Thoracic aorta (tissue), 2 donors: Measurements from ENCODE around the gene BMP2K. TPM values are rescaled to one million over a fixed set of nuclear protein-coding genes. Genes with fewer than 3 reads are reported as not detected.

ENCODE experiments used
- ATAC-seq: fragments of 150-250 bp; one replicate; pipeline ENCODE4 v1.8.0; 2017; ENCODE audit warnings: low read depth; ENCODE audit not compliant: insufficient number of reproducible peaks, low FRiP score
- DNase-seq: peaks from one replicate; pipeline ENCODE4 v3.0.0-alpha.2; 2020; ENCODE audit warnings: low spot score
- H3K27ac ChIP-seq, 2 donors: fragments of 200-600 bp; sonication (generic); 1 replicate in 1 of 2; 2 replicates in 1 of 2; pipeline ENCODE4 v1.5.1; 2016; ENCODE audit warnings: mild to moderate bottlenecking in 2 of 2, moderate library complexity in 2 of 2
- H3K27me3 ChIP-seq: fragments of 200-600 bp; sonication (generic); replicated peaks from 2 replicates; pipeline ENCODE4 v1.6.0; 2016; ENCODE audit warnings: mild to moderate bottlenecking; ENCODE audit not compliant: insufficient read depth
- H3K36me3 ChIP-seq: fragments of 200-600 bp; sonication (generic); one replicate; pipeline ENCODE4 v1.5.1; 2016
- H3K4me1 ChIP-seq, 2 donors: fragments of 200-600 bp; sonication (generic); 1 replicate in 1 of 2; 2 replicates in 1 of 2; pipeline versions ENCODE4 v1.5.1 to v1.6.0; 2016; ENCODE audit warnings: low read depth in 2 of 2, mild to moderate bottlenecking in 1 of 2; ENCODE audit not compliant: control insufficient read depth in 1 of 2
- H3K4me3 ChIP-seq: fragments of 200-600 bp; sonication (generic); 2 replicates; pipeline ENCODE4 v1.5.1; 2016; ENCODE audit warnings: mild to moderate bottlenecking
- H3K9me3 ChIP-seq: fragments of 200-600 bp; sonication (generic); 2 replicates; pipeline ENCODE4 v1.5.1; 2016
- CTCF ChIP-seq: fragments of 200-600 bp; sonication (generic); IDR thresholded peaks from one replicate; pipeline ENCODE4 v1.5.1; 2019; ENCODE audit warnings: antibody characterized with exemption
- total RNA-seq, 2 donors: library from RNA; depleted of rRNA; stranded (reverse); fragments of >200 nt; gene quantifications; one replicate each; pipeline versions ENCODE4 v1.1.0 to v1.2.3, GENCODE V29; 2016

Gene BMP2K
- total RNA-seq, 2 donors from 2014 or later: 41.8 to 74.4 TPM

- TF ChIP-seq CTCF: no peak
- no peaks in the 10 kb centered on the region for H3K36me3 ChIP-seq
- H3K27me3 ChIP-seq: no peaks in the 10 kb centered on the region
- peak; percentile 90 for ATAC-seq
- peak; percentile 60 for DNase-seq
- H3K27ac ChIP-seq: no peak within 1 kb of the TSS
- H3K4me3 ChIP-seq: peak within 1 kb of the TSS; percentile 83
- H3K4me1 ChIP-seq: peaks cover 7 to 27% of the 10 kb centered on the region in 2 donors
- H3K9me3 ChIP-seq: no peaks in the 10 kb centered on the region
Observed at GRCh38 chr4:78938868-78939666, 162.9 kb downstream of the BMP2K start, which contains the start of gene PAQR3. TSS of gene PAQR3 (minus strand) at chr4:78939438. CDS start at chr4:78939224, 214 bp downstream.

DNA sequence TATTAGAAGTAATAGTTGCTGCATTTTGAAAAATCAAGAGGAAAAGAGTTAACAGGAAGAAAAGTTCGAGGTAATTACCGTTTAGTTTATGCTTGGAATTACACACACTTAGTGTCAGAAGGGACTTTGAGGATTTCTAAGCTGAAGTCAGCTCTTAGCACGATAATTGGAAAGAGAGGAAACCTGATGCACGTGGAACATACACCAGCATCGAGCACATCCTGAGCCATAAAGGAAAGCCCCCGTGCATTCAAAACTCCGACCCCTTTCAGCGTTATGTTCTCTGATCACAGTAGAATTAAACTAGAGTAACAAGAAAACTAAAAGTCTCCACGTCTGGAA lies 163.5 kb downstream of the BMP2K start:
- H3K4me3 ChIP-seq: peak overlapping the region; percentile 83
- H3K27me3 ChIP-seq: no peaks in the 10 kb centered on the region
- H3K4me1 ChIP-seq: peaks cover 7 to 27% of the 10 kb centered on the region in 2 donors
- DNase-seq (no peak), ATAC-seq (peak; percentile 16)
- no peak for TF ChIP-seq CTCF
- no peaks in the 10 kb centered on the region for H3K36me3 ChIP-seq
- no peak overlapping the region for H3K27ac ChIP-seq
- no peaks in the 10 kb centered on the region for H3K9me3 ChIP-seq

DNA sequence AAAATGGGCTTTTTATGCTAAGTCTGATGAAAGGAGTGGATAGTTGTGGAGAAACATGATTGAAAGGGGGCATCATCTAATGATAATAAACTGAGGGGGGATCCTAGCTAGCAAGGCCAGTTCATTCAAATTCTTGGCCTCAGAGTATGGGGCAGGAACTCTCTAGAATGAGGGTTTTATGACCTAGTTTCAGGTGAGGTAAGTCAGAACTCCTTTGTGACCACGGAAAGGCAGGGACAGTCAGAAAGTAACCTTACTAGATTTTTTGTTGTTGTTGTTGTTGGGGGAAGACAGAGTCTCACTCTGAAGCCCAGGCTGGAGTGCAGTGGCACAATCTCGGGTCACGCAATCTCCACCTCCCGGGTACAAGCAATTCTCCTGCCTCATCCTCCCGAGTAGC lies 164.6 kb downstream of the BMP2K start:
- Histone ChIP-seq H3K27ac (no peak overlapping the region), H3K4me3 (no peak overlapping the region), H3K27me3 (no peaks in the 10 kb centered on the region), H3K36me3 (no peaks in the 10 kb centered on the region), H3K9me3 (no peaks in the 10 kb centered on the region), H3K4me1 (peaks cover 7 to 27% of the 10 kb centered on the region in 2 donors)
- TF ChIP-seq CTCF: no peak
- no peak for DNase-seq
- ATAC-seq: no peak

GRCh38 chr4:78944381-78944780 lies 168.2 kb downstream of the BMP2K start:
- no peak overlapping the region for H3K27ac ChIP-seq
- peaks cover 0 to 9% of the 10 kb centered on the region in 2 donors for H3K4me1 ChIP-seq
- no peak overlapping the region for H3K4me3 ChIP-seq
- DNase-seq (no peak), ATAC-seq (no peak)
- H3K36me3 ChIP-seq: no peaks in the 10 kb centered on the region
- H3K9me3 ChIP-seq: no peaks in the 10 kb centered on the region
- TF ChIP-seq CTCF: no peak
- no peaks in the 10 kb centered on the region for H3K27me3 ChIP-seq

DNA sequence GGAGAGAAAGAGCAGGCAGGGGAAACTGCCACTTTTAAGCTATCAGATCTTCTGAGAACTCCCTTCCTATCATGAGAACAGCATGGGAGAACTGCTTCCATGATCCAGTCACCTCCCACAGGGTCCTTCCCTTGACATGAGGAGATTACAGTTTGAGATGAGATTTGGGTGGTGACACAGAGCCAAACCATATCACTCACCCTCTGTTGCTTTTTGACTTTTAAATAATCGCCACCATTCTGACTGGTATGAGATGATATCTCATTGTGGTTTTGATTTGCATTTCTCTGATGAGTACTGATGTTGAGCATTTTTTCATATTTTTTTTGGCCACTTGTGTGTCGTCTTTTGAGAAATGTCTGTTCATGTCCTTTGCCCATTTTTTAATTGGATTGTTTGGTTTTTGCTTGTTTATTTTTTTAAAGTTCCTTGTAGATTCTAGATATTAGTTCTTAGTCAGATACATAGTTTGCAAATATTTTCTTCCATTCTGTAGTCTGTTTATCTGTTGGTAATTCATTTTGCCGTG lies 169.6 kb downstream of the BMP2K start:
- no peaks in the 10 kb centered on the region for H3K4me1 ChIP-seq
- DNase-seq (no peak), ATAC-seq (no peak)
- H3K36me3 ChIP-seq: no peaks in the 10 kb centered on the region
- no peak overlapping the region for H3K4me3 ChIP-seq
- no peaks in the 10 kb centered on the region for H3K9me3 ChIP-seq
- TF ChIP-seq CTCF: no peak
- H3K27me3 ChIP-seq: no peaks in the 10 kb centered on the region
- H3K27ac ChIP-seq: no peak overlapping the region
